IMR-90 (cell line): ENCODE results near the gene CLDN7.

Experiments
- CEBPB ChIP-seq: IDR thresholded peaks from 2 replicates; pipeline ENCODE4 v1.6.1; 2012; ENCODE audit warnings: low read depth, low read length, improper control_type of control experiment
- CTCF ChIP-seq: conservative IDR thresholded peaks from 2 replicates; pipeline ENCODE4 v1.5.1; 2012; ENCODE audit warnings: mild to moderate bottlenecking, low read depth, low read length, improper control_type of control experiment
- ELK1 ChIP-seq: fragments of 150-350 bp; IDR thresholded peaks from 2 replicates; pipeline ENCODE4 v1.6.1; 2016; ENCODE audit warnings: low read depth, mild to moderate bottlenecking, low read length, moderate library complexity, borderline replicate concordance
- FOS ChIP-seq: fragments of 150-350 bp; IDR thresholded peaks from 2 replicates; pipeline ENCODE4 v1.6.1; 2016; ENCODE audit warnings: low read depth, low read length
- POLR2A ChIP-seq: IDR thresholded peaks from 2 replicates; pipeline ENCODE4 v1.6.1; 2012; ENCODE audit warnings: mild to moderate bottlenecking, low read depth, low read length
- RAD21 ChIP-seq: IDR thresholded peaks from 2 replicates; pipeline ENCODE4 v1.6.1; 2012; ENCODE audit warnings: low read length, improper control_type of control experiment
- RFX5 ChIP-seq: IDR thresholded peaks from 2 replicates; pipeline ENCODE4 v1.8.0; 2012; ENCODE audit warnings: low read depth, mild to moderate bottlenecking, low read length, moderate library complexity
- USF2 ChIP-seq: fragments of 150-350 bp; IDR thresholded peaks from 2 replicates; pipeline ENCODE4 v1.6.1; 2017; ENCODE audit warnings: mild to moderate bottlenecking, antibody characterized with exemption, low read length, low read depth

DNA sequence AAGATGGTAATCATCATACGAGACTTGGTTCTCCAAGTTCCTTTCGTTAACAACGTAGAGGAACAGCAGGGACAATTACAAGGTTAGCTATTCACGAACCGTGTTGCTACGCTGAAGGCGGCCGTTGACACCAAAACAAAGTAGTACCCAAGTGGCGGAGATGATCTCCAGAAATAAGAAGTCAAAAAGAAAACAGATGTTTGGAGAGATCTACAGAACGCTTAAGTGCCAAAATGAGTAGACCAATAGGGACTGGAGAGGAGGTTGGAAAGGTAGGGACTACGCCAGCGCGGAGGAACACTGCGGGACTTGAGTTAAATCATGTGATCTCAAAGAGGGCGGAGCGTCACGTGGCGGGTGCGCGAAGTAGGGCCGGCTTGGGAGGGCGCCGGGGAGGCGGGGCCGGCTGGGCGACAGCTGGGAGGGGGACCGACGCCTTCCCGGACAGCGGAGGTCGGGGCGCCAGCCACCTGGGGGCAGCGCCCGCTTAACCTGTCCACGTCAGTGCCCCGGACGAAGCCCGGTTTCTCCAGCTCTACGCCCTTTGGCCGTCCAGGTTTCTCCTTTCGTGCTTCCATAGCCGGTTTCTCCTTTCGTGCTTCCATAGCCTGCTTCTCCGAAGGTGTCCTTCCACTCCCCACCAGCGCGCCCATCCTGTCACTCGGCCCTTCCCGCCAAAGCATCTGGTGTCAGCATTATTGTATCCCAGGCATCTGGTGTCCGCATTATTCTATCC lies 19.4 kb downstream of the CLDN7 start:
- TF ChIP-seq ELK1 = no peak
- TF ChIP-seq RAD21 = no peak; the same call in 1 of the 2 replicates
- no peak for TF ChIP-seq CTCF
- TF ChIP-seq USF2 = peak; percentile 99
- no peak for TF ChIP-seq CEBPB
- no peak for TF ChIP-seq RFX5
- peak; percentile 34; the same call in 1 of the 2 replicates for TF ChIP-seq FOS
- TF ChIP-seq POLR2A = no peak
